ENCODE data around the gene CHD6.

The CHD6 gene

GRCh38 chr20:41592516-41593216 lies 25.5 kb downstream of the CHD6 start:
- in situ Hi-C loops (cut with MboI; ENCODE audit: low sequenced_read_pairs), result no loop called here

GRCh38 chr20:41587956-41588355 lies 30.2 kb downstream of the CHD6 start:
- in situ Hi-C loops (cut with MboI; ENCODE audit: low sequenced_read_pairs), result no loop called here

GRCh38 chr20:41587523-41587922 lies 30.7 kb downstream of the CHD6 start:
- in situ Hi-C loops (cut with MboI; ENCODE audit: low sequenced_read_pairs), result no loop called here

GRCh38 chr20:41586772-41587171 lies 31.4 kb downstream of the CHD6 start:
- in situ Hi-C loops (cut with MboI; ENCODE audit: low sequenced_read_pairs), result no loop called here

- in situ Hi-C loops (cut with MboI; ENCODE audit: low sequenced_read_pairs), result no loop called here
Observed at GRCh38 chr20:41580350-41580749, 37.8 kb downstream of the CHD6 start.

GRCh38 chr20:41577129-41578009 lies 40.8 kb downstream of the CHD6 start:
- in situ Hi-C loops (cut with MboI; ENCODE audit: low sequenced_read_pairs), result no loop called here

GRCh38 chr20:41575412-41575811 lies 42.8 kb downstream of the CHD6 start:
- in situ Hi-C loops (cut with MboI; ENCODE audit: low sequenced_read_pairs), result no loop called here

GRCh38 chr20:41574802-41575389 lies 43.3 kb downstream of the CHD6 start:
- in situ Hi-C loops (cut with MboI; ENCODE audit: low sequenced_read_pairs), result no loop called here

GRCh38 chr20:41573955-41574354 lies 44.2 kb downstream of the CHD6 start:
- in situ Hi-C loops (cut with MboI; ENCODE audit: low sequenced_read_pairs), result no loop called here

- in situ Hi-C loops (cut with MboI; ENCODE audit: low sequenced_read_pairs), result no loop called here
Observed at GRCh38 chr20:41572010-41572572, 46.1 kb downstream of the CHD6 start.

GRCh38 chr20:41571006-41571405 lies 47.2 kb downstream of the CHD6 start:
- in situ Hi-C loops (cut with MboI; ENCODE audit: low sequenced_read_pairs), result no loop called here

- in situ Hi-C loops (cut with MboI; ENCODE audit: low sequenced_read_pairs), result no loop called here
Observed at GRCh38 chr20:41570557-41570956, 47.6 kb downstream of the CHD6 start.

GRCh38 chr20:41567615-41568014 lies 50.6 kb downstream of the CHD6 start:
- in situ Hi-C loops (cut with MboI; ENCODE audit: low sequenced_read_pairs), result no loop called here

- in situ Hi-C loops (cut with MboI; ENCODE audit: low sequenced_read_pairs), result no loop called here
Observed at GRCh38 chr20:41566896-41567527, 51.2 kb downstream of the CHD6 start.

- in situ Hi-C loops (cut with MboI; ENCODE audit: low sequenced_read_pairs), result no loop called here
Observed at GRCh38 chr20:41563087-41563486, 55.1 kb downstream of the CHD6 start.

- in situ Hi-C loops (cut with MboI; ENCODE audit: low sequenced_read_pairs), result no loop called here
Observed at GRCh38 chr20:41560970-41561369, 57.2 kb downstream of the CHD6 start.

- in situ Hi-C loops (cut with MboI; ENCODE audit: low sequenced_read_pairs), result no loop called here
Observed at GRCh38 chr20:41559658-41560057, 58.5 kb downstream of the CHD6 start.

GRCh38 chr20:41553142-41553879 lies 64.9 kb downstream of the CHD6 start:
- in situ Hi-C loops (cut with MboI; ENCODE audit: low sequenced_read_pairs), result no loop called here

GRCh38 chr20:41552295-41553068 lies 65.7 kb downstream of the CHD6 start:
- in situ Hi-C loops (cut with MboI; ENCODE audit: low sequenced_read_pairs), result no loop called here
